GM18498 (cell line): Measurements from ENCODE around the gene FLYWCH1.

Experiments used
- ATAC-seq: cut with Tn5 transposase; IDR thresholded peaks from one replicate; pipeline ENCODE4 v1.9.1; 2021; ENCODE audit warnings: mild to moderate bottlenecking, moderate library complexity; ENCODE audit not compliant: unreplicated experiment

The FLYWCH1 gene

GRCh38 chr16:2982402-2982801 lies 70.7 kb downstream of the FLYWCH1 start:
- no peak for ATAC-seq

GRCh38 chr16:2983706-2984136 lies 72.0 kb downstream of the FLYWCH1 start:
- ATAC-seq: peak; percentile 43

GRCh38 chr16:2985462-2985861 lies 73.7 kb downstream of the FLYWCH1 start:
- no peak for ATAC-seq

- ATAC-seq: no peak
Observed at GRCh38 chr16:2985893-2986355, 74.2 kb downstream of the FLYWCH1 start.

- no peak for ATAC-seq
Observed at GRCh38 chr16:2986623-2987188, 75.0 kb downstream of the FLYWCH1 start.

- no peak for ATAC-seq
Observed at GRCh38 chr16:2987286-2987685, 75.6 kb downstream of the FLYWCH1 start.

- no peak for ATAC-seq
Observed at GRCh38 chr16:2987833-2988232, 76.1 kb downstream of the FLYWCH1 start.

GRCh38 chr16:2988590-2989099 lies 76.9 kb downstream of the FLYWCH1 start:
- ATAC-seq: no peak

- no peak for ATAC-seq
Observed at GRCh38 chr16:2990891-2991290, 79.2 kb downstream of the FLYWCH1 start.

- ATAC-seq: no peak
Observed at GRCh38 chr16:2991566-2992261, 80.0 kb downstream of the FLYWCH1 start.

GRCh38 chr16:2992383-2993081 lies 80.8 kb downstream of the FLYWCH1 start:
- no peak for ATAC-seq

- no peak for ATAC-seq
Observed at GRCh38 chr16:2996298-2996697, 84.6 kb downstream of the FLYWCH1 start.

- no peak for ATAC-seq
Observed at GRCh38 chr16:2999929-3000328, 88.2 kb downstream of the FLYWCH1 start.

- no peak for ATAC-seq
Observed at GRCh38 chr16:3000540-3000939, 88.8 kb downstream of the FLYWCH1 start.
